ENCODE measurements around the gene SCTR.

Gene SCTR

GRCh38 chr2:119486886-119487285, 37.4 kb downstream of the SCTR start:
- no peak for DNase-seq

- no peak for DNase-seq
Observed at GRCh38 chr2:119486196-119486827, 38.0 kb downstream of the SCTR start.

- DNase-seq = no peak
Observed at GRCh38 chr2:119485336-119486110, 38.8 kb downstream of the SCTR start.

- no peak for DNase-seq
Observed at GRCh38 chr2:119484834-119485233, 39.4 kb downstream of the SCTR start.

GRCh38 chr2:119483896-119484718, 40.2 kb downstream of the SCTR start:
- no peak for DNase-seq

- DNase-seq = no peak
Observed at GRCh38 chr2:119483395-119483753, 40.9 kb downstream of the SCTR start.

GRCh38 chr2:119482481-119483394, 41.5 kb downstream of the SCTR start:
- no peak for DNase-seq

- peak; percentile 84 for DNase-seq
Observed at GRCh38 chr2:119481501-119482455, 42.5 kb downstream of the SCTR start.

GRCh38 chr2:119480718-119481142, 43.6 kb downstream of the SCTR start:
- DNase-seq = no peak

- no peak for DNase-seq
Observed at GRCh38 chr2:119480184-119480583, 44.1 kb downstream of the SCTR start.

GRCh38 chr2:119478978-119479295, 45.3 kb downstream of the SCTR start:
- DNase-seq = no peak

GRCh38 chr2:119478188-119478977, 45.9 kb downstream of the SCTR start:
- DNase-seq = no peak

GRCh38 chr2:119477113-119477505, 47.2 kb downstream of the SCTR start:
- no peak for DNase-seq

- peak; percentile 81 for DNase-seq
Observed at GRCh38 chr2:119476301-119477112, 47.8 kb downstream of the SCTR start.

GRCh38 chr2:119475857-119476244, 48.4 kb downstream of the SCTR start:
- DNase-seq = no peak

- DNase-seq = peak; percentile 25
Observed at GRCh38 chr2:119475225-119475856, 48.9 kb downstream of the SCTR start.

GRCh38 chr2:119474371-119475224, 49.7 kb downstream of the SCTR start:
- no peak for DNase-seq

- DNase-seq = no peak
Observed at GRCh38 chr2:119473621-119474370, 50.5 kb downstream of the SCTR start.

Measured in DMS53 (cell line).